Measurements from ENCODE around the gene SETD7. TPM values are rescaled to one million over a fixed set of nuclear protein-coding genes. Genes with fewer than 3 reads are reported as not detected.

Gene SETD7
- total RNA-seq, 1 donor from 2014 or later: 8.2 TPM

DNA sequence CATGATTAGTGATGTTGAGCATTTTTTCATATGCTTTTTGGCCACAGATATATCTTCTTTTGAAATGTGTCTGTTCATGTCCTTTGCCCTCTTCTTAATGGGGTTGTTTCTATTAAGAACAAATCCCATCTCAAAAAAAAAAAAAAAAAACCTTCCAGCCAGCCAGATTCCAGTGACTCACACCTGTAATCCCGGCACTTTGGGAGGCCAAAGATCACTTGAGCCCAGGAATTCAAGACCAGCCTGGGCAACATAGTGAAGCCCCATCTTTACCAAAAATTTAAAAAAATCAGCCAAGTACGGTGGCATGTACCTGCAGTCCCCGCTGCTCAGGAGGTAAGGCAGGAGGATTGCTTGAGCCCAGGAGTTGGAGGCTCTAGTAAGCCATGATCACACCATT, 97.0 kb downstream of the SETD7 start:
- TF ChIP-seq, protein P1, sequence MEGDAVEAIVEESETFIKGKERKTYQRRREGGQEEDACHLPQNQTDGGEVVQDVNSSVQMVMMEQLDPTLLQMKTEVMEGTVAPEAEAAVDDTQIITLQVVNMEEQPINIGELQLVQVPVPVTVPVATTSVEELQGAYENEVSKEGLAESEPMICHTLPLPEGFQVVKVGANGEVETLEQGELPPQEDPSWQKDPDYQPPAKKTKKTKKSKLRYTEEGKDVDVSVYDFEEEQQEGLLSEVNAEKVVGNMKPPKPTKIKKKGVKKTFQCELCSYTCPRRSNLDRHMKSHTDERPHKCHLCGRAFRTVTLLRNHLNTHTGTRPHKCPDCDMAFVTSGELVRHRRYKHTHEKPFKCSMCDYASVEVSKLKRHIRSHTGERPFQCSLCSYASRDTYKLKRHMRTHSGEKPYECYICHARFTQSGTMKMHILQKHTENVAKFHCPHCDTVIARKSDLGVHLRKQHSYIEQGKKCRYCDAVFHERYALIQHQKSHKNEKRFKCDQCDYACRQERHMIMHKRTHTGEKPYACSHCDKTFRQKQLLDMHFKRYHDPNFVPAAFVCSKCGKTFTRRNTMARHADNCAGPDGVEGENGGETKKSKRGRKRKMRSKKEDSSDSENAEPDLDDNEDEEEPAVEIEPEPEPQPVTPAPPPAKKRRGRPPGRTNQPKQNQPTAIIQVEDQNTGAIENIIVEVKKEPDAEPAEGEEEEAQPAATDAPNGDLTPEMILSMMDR (IDR thresholded peaks at IDR 0.05): no peak
- TF ChIP-seq EZH2phosphoT487 (IDR thresholded peaks at IDR 0.05) (no peak), EZH2 (IDR thresholded peaks at IDR 0.05) (no peak)
- Histone ChIP-seq H3K4me1 (peaks cover 23% of the 10 kb centered on the region), H3K79me2 (ENCODE audit: low read depth) (peaks cover 84% of the 10 kb centered on the region), H4K20me1 (ENCODE audit: low read depth) (peaks cover 8% of the 10 kb centered on the region), H3K27ac (no peak overlapping the region), H3K9me3 (ENCODE audit: low read depth) (no peaks in the 10 kb centered on the region), H3K27me3 (no peaks in the 10 kb centered on the region), H3F3A (ENCODE audit: low read depth) (no peaks in the 10 kb centered on the region), H3K4me2 (no peak overlapping the region), H3K9ac (no peak overlapping the region), H2AFZ (replicated peaks) (no peak overlapping the region), H3K4me3 (no peak overlapping the region), H3K36me3 (no peaks in the 10 kb centered on the region)
- Mint-ChIP-seq H3K4me1 (peaks cover 17% of the 10 kb centered on the region), H3K36me3 (peaks cover 8% of the 10 kb centered on the region), H3K4me3 (no peak overlapping the region), H3K27me3 (ENCODE audit: insufficient read depth, low read depth) (peaks cover 6% of the 10 kb centered on the region), H3K27ac (no peak overlapping the region), H3K9me3 (no peaks in the 10 kb centered on the region)
- no peak for DNase-seq (ENCODE audit: low spot score)

DNA sequence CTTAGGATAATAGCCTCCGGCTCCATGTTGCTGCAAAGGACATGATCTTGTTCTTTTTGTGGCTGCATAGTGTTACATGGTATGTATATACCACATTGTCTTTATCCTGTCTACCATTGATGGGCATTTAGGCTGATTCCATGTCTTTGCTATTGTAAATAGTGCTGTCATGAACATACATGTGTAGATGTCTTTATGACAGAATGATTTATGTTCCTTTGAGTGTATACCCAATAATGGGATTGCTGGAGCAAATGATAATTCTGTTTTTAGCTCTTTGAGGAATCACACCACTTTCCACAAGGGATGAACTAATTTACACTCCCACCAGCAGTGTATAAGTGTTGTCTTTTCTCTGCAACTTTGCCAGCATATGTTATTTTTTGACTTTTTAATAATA, 97.5 kb downstream of the SETD7 start:
- H3K4me1 ChIP-seq: peaks cover 23% of the 10 kb centered on the region
- no peak overlapping the region for H2AFZ ChIP-seq (replicated peaks)
- H4K20me1 ChIP-seq (ENCODE audit: low read depth): peaks cover 8% of the 10 kb centered on the region
- no peaks in the 10 kb centered on the region for H3K36me3 ChIP-seq
- peaks cover 2% of the 10 kb centered on the region for H3F3A ChIP-seq (ENCODE audit: low read depth)
- H3K27me3 Mint-ChIP-seq (ENCODE audit: insufficient read depth, low read depth): peaks cover 4% of the 10 kb centered on the region
- no peak for DNase-seq (ENCODE audit: low spot score)
- no peak overlapping the region for H3K4me2 ChIP-seq
- no peak overlapping the region for H3K4me3 ChIP-seq
- no peaks in the 10 kb centered on the region for H3K27me3 ChIP-seq
- no peak overlapping the region for H3K4me3 Mint-ChIP-seq
- no peak for TF ChIP-seq EZH2 (IDR thresholded peaks at IDR 0.05)
- no peak for TF ChIP-seq EZH2phosphoT487 (IDR thresholded peaks at IDR 0.05)
- TF ChIP-seq, protein P1 (IDR thresholded peaks at IDR 0.05): no peak
- H3K9me3 ChIP-seq (ENCODE audit: low read depth): no peaks in the 10 kb centered on the region
- H3K27ac Mint-ChIP-seq: no peak overlapping the region
- H3K36me3 Mint-ChIP-seq: peaks cover 6% of the 10 kb centered on the region
- H3K79me2 ChIP-seq (ENCODE audit: low read depth): peaks cover 80% of the 10 kb centered on the region
- no peak overlapping the region for H3K27ac ChIP-seq
- peaks cover 17% of the 10 kb centered on the region for H3K4me1 Mint-ChIP-seq
- H3K9me3 Mint-ChIP-seq: no peaks in the 10 kb centered on the region
- H3K9ac ChIP-seq: no peak overlapping the region

GRCh38 chr4:139457318-139457717, 98.7 kb downstream of the SETD7 start:
- no peak overlapping the region for H3K4me2 ChIP-seq
- no peak overlapping the region for H3K27ac ChIP-seq
- no peaks in the 10 kb centered on the region for H3K36me3 ChIP-seq
- H2AFZ ChIP-seq (replicated peaks): no peak overlapping the region
- TF ChIP-seq EZH2phosphoT487 (IDR thresholded peaks at IDR 0.05): no peak
- TF ChIP-seq, protein P1 (IDR thresholded peaks at IDR 0.05): no peak
- no peak for TF ChIP-seq EZH2 (IDR thresholded peaks at IDR 0.05)
- no peak overlapping the region for H3K4me3 ChIP-seq
- DNase-seq (ENCODE audit: low spot score): no peak
- Mint-ChIP-seq H3K4me3 (no peak overlapping the region), H3K36me3 (peaks cover 3% of the 10 kb centered on the region), H3K27me3 (ENCODE audit: insufficient read depth, low read depth) (peaks cover 4% of the 10 kb centered on the region), H3K4me1 (peaks cover 24% of the 10 kb centered on the region), H3K9me3 (no peaks in the 10 kb centered on the region), H3K27ac (no peak overlapping the region)
- H3K27me3 ChIP-seq: no peaks in the 10 kb centered on the region
- H3K9ac ChIP-seq: no peak overlapping the region
- H4K20me1 ChIP-seq (ENCODE audit: low read depth): peaks cover 8% of the 10 kb centered on the region
- peaks cover 79% of the 10 kb centered on the region for H3K79me2 ChIP-seq (ENCODE audit: low read depth)
- no peaks in the 10 kb centered on the region for H3K9me3 ChIP-seq (ENCODE audit: low read depth)
- peaks cover 29% of the 10 kb centered on the region for H3K4me1 ChIP-seq
- peaks cover 14% of the 10 kb centered on the region for H3F3A ChIP-seq (ENCODE audit: low read depth)

Measured in neural progenitor cell (in vitro differentiated cells).